GM12874 (cell line): ENCODE results near the gene CDKL1.

Experiments
- TF ChIP-seq, protein P1 (sequence below): IDR thresholded peaks from 2 replicates; pipeline ENCODE4 v1.5.1; 2011; ENCODE audit warnings: low read depth, mild to moderate bottlenecking, control low read depth, low read length, moderate library complexity; ENCODE audit not compliant: insufficient read depth

Gene CDKL1

DNA sequence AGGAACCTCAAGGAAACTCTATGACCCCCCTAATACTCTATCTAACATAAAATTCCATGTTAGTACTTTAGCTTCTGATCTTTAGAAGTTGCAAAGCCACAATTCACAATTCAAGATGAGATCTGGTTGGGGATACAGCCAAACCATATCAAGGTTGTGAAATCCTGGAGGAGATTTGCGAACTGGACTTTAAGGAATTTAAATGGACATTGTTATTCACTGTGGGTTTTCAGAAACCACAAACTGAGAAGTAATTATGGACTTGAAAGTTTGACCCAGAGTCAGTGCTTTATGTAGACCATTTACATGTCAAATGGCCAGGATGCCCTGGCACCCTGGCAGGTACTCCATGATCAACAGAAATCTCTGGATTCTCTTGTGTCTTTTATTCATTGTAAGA, 14.2 kb upstream of the CDKL1 start:
- TF ChIP-seq, protein P1, sequence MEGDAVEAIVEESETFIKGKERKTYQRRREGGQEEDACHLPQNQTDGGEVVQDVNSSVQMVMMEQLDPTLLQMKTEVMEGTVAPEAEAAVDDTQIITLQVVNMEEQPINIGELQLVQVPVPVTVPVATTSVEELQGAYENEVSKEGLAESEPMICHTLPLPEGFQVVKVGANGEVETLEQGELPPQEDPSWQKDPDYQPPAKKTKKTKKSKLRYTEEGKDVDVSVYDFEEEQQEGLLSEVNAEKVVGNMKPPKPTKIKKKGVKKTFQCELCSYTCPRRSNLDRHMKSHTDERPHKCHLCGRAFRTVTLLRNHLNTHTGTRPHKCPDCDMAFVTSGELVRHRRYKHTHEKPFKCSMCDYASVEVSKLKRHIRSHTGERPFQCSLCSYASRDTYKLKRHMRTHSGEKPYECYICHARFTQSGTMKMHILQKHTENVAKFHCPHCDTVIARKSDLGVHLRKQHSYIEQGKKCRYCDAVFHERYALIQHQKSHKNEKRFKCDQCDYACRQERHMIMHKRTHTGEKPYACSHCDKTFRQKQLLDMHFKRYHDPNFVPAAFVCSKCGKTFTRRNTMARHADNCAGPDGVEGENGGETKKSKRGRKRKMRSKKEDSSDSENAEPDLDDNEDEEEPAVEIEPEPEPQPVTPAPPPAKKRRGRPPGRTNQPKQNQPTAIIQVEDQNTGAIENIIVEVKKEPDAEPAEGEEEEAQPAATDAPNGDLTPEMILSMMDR: no peak

- TF ChIP-seq, protein P1: no peak
Observed at GRCh38 chr14:50410071-50410470, 13.4 kb upstream of the CDKL1 start.

DNA sequence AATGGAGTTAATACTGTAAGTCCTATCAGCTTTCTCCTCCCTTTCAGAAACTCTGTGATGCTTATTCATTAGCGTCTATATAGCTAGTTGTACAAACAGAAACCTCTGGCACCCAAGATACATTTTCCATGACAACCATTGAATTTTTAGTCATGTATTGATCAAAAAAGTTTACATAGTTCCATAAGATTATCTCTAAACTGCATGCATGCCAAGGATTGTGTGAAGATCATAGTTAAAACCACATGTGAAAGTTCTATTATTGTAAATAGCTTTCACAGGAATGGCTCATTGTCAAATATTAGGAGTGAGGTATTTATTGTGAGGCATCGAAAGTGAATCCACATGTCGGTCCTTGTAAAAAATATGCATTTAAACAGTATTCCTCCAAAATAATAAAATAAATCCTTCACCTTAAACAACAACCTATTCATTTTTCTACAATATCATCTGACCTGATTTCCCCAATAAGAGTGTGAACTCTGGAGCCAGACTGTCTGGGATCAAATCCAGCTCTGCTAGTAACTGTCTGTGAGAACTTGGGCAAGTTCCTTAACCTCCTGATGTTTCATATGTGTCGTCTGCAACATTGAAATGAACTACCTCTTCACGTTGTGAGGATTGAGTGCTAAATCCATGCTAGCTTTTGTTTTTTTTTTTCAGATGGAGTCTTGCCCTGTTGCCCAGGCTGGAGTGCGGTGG, 10.6 kb upstream of the CDKL1 start:
- TF ChIP-seq, protein P1: no peak

DNA sequence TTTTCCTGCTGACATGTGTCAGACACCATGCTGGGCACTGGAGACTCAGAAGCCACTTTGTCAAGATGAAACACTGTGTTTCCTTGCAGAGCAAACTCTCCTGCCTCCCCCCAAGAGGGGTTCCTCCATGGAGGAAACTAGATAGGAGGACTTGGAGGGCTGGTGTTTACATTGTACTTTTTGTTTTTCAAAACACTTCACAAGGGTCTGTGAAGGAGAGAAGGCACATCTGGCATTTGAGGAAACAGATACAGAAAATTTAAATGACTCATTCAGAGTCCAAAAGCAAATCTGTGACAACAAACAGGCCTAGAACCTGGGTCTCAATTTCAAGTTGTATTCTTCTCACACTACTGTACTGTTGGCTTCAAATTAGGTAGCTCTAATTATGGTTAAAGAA, 6.7 kb upstream of the CDKL1 start:
- TF ChIP-seq, protein P1: no peak

DNA sequence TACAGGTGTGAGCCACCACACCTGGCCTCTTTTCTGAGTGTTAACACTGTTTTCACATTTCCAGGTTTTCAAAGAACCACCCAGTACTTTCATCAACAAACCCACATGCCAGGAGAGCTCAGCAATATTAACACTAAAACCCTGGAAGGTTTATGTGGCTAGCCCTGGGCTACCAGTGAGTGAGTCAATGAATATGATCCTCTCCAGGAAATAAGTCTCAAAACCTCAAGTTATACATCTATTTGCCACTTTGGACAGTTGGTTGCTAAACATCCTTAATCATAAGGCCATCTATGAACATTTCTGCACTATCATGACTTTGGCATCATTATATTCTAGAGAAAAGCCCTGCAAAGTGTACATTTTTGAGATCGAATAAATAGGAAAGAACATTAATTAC, 6.3 kb upstream of the CDKL1 start:
- TF ChIP-seq, protein P1: no peak

- TF ChIP-seq, protein P1: no peak
Observed at GRCh38 chr14:50400461-50400860, 3.8 kb upstream of the CDKL1 start.

GRCh38 chr14:50399251-50400032, 2.8 kb upstream of the CDKL1 start:
- TF ChIP-seq, protein P1: no peak
